ENCODE data around the gene KATNAL2.

- no peak for TF ChIP-seq HMGXB4 (CRISPR knock-in tag; IDR thresholded peaks at IDR 0.05; ENCODE audit: borderline replicate concordance)
- TF ChIP-seq SMC3 (IDR thresholded peaks at IDR 0.05): no peak
- TF ChIP-seq PHF8 (IDR thresholded peaks at IDR 0.05; ENCODE audit: borderline replicate concordance, low read depth): no peak
- TF ChIP-seq CTCF (IDR thresholded peaks at IDR 0.05): no peak
- TF ChIP-seq CEBPB (IDR thresholded peaks at IDR 0.05): no peak
- TF ChIP-seq MAZ (IDR thresholded peaks at IDR 0.05; ENCODE audit: borderline replicate concordance, low read depth, low read length): no peak
- no peak for TF ChIP-seq CHD2 (IDR thresholded peaks at IDR 0.05; ENCODE audit: low read length, partially characterized antibody)
- no peak for TF ChIP-seq USF2 (IDR thresholded peaks at IDR 0.05)
These were observed 14.0 kb upstream of the KATNAL2 start for GRCh38 chr18:46903406-46903805.

Data from A549 (cell line).